HepG2 (cell line): ENCODE data around the gene SPATA25. TPM values are rescaled to one million over a fixed set of nuclear protein-coding genes. Genes with fewer than 3 reads are reported as not detected.

Source experiments
- ARID5B ChIP-seq: IDR thresholded peaks from 2 replicates; pipeline ENCODE4 v1.4.0; 2020; ENCODE audit warnings: mild to moderate bottlenecking, missing genetic modification reagents
- ELF3 ChIP-seq: IDR thresholded peaks from 2 replicates; pipeline ENCODE4 v1.6.1; 2016; ENCODE audit warnings: missing genetic modification reagents, missing compliant biosample characterization
- ERF ChIP-seq: IDR thresholded peaks from 2 replicates; pipeline ENCODE4 v1.6.1; 2018; ENCODE audit warnings: missing biosample characterization, missing genetic modification reagents
- FOXK2 ChIP-seq: fragments of 450-650 bp; IDR thresholded peaks from 2 replicates; pipeline ENCODE4 v1.6.1; 2016
- FOXO1 ChIP-seq: sonication (generic); formaldehyde crosslinking; IDR thresholded peaks from 2 replicates; pipeline ENCODE4 v1.4.0; 2020; ENCODE audit warnings: missing genetic modification reagents
- NR2C2 ChIP-seq: sonication (generic); formaldehyde crosslinking; IDR thresholded peaks from 2 replicates; pipeline ENCODE4 v1.4.0; 2020; ENCODE audit warnings: missing genetic modification reagents, mild to moderate bottlenecking, moderate library complexity, borderline replicate concordance
- PRPF4 ChIP-seq: fragments of 200-400 bp; formaldehyde crosslinking; IDR thresholded peaks from 2 replicates; pipeline ENCODE4 v1.6.1; 2016; ENCODE audit warnings: low read length, low read depth; ENCODE audit not compliant: poor library complexity, severe bottlenecking
- YY1 ChIP-seq: IDR thresholded peaks from 2 replicates; pipeline ENCODE4 v1.6.1; 2011; ENCODE audit warnings: low read length, low read depth, moderate library complexity, mild to moderate bottlenecking; ENCODE audit not compliant: insufficient read depth, insufficient replicate concordance
- ZNF331 ChIP-seq: sonication (generic); formaldehyde crosslinking; IDR thresholded peaks from 2 replicates; pipeline ENCODE4 v1.4.0; 2020; ENCODE audit warnings: missing genetic modification reagents
- ZNF558 ChIP-seq: sonication (generic); formaldehyde crosslinking; IDR thresholded peaks from 2 replicates; pipeline ENCODE4 v1.9.0; 2022; ENCODE audit warnings: mild to moderate bottlenecking, missing genetic modification reagents, borderline replicate concordance
- ZNF629 ChIP-seq: sonication (generic); formaldehyde crosslinking; conservative IDR thresholded peaks from 2 replicates; pipeline ENCODE4 v1.5.0; 2020; ENCODE audit warnings: missing genetic modification reagents
- ZNF775 ChIP-seq: sonication (generic); formaldehyde crosslinking; IDR thresholded peaks from 2 replicates; pipeline ENCODE4 v1.4.0; 2020; ENCODE audit warnings: missing genetic modification reagents, mild to moderate bottlenecking, moderate library complexity, borderline replicate concordance
- polyA plus RNA-seq, 8 experiments: library from polyadenylated mRNA; depleted of rRNA in 3 of 8; stranded (reverse) in 7 of 8; unstranded in 1 of 8; fragments of >200 nt; fragmentation: Illumina TruSeq in 4 of 8; extraction: Trizol in 4 of 8; gene quantifications; 2 replicates each; pipeline versions ENCODE4 v1.2.1 to v1.2.3, GENCODE V29; 2011 to 2016; ENCODE audit warnings: low read depth in 4 of 8, missing spikeins in 1 of 8, mixed read lengths in 1 of 8; ENCODE audit not compliant: insufficient read depth in 1 of 8
- total RNA-seq, 5 experiments: library from RNA; depleted of rRNA; stranded (reverse); fragments of >200 nt; fragmentation: Illumina TruSeq; extraction: Trizol; gene quantifications; 2 replicates each; pipeline ENCODE4 v1.2.3, GENCODE V29; 2016; ENCODE audit warnings: low read depth in 1 of 5
- TF ChIP-seq, protein P1 (sequence below): sonication (generic); formaldehyde crosslinking; IDR thresholded peaks from 2 replicates; pipeline ENCODE4 v1.4.0; 2020; ENCODE audit warnings: missing genetic modification reagents, borderline replicate concordance
- TF ChIP-seq, protein P2 (sequence below): sonication (generic); formaldehyde crosslinking; IDR thresholded peaks from 2 replicates; pipeline ENCODE4 v1.4.0; 2020; ENCODE audit warnings: missing genetic modification reagents, low read depth, mild to moderate bottlenecking, borderline replicate concordance
- TF ChIP-seq, protein P3 (sequence below): sonication (generic); formaldehyde crosslinking; IDR thresholded peaks from 2 replicates; pipeline ENCODE4 v1.4.0; 2020; ENCODE audit warnings: low read depth, mild to moderate bottlenecking, missing genetic modification reagents

Gene SPATA25
- total and polyA plus RNA-seq, 2 of the 13 experiments (the other 11 are each of a cell fraction or from before 2014, with no cell fraction given) = 4.8 to 7.6 TPM

GRCh38 chr20:45919542-45920399 lies 32.3 kb upstream of the SPATA25 start (continued):
- TF ChIP-seq, protein P1, sequence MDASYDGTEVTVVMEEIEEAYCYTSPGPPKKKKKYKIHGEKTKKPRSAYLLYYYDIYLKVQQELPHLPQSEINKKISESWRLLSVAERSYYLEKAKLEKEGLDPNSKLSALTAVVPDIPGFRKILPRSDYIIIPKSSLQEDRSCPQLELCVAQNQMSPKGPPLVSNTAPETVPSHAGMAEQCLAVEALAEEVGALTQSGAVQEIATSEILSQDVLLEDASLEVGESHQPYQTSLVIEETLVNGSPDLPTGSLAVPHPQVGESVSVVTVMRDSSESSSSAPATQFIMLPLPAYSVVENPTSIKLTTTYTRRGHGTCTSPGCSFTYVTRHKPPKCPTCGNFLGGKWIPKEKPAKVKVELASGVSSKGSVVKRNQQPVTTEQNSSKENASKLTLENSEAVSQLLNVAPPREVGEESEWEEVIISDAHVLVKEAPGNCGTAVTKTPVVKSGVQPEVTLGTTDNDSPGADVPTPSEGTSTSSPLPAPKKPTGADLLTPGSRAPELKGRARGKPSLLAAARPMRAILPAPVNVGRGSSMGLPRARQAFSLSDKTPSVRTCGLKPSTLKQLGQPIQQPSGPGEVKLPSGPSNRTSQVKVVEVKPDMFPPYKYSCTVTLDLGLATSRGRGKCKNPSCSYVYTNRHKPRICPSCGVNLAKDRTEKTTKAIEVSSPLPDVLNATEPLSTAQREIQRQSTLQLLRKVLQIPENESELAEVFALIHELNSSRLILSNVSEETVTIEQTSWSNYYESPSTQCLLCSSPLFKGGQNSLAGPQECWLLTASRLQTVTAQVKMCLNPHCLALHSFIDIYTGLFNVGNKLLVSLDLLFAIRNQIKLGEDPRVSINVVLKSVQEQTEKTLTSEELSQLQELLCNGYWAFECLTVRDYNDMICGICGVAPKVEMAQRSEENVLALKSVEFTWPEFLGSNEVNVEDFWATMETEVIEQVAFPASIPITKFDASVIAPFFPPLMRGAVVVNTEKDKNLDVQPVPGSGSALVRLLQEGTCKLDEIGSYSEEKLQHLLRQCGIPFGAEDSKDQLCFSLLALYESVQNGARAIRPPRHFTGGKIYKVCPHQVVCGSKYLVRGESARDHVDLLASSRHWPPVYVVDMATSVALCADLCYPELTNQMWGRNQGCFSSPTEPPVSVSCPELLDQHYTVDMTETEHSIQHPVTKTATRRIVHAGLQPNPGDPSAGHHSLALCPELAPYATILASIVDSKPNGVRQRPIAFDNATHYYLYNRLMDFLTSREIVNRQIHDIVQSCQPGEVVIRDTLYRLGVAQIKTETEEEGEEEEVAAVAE = no peak
- TF ChIP-seq ZNF629 (CRISPR knock-in tag) (peak; percentile 96), YY1 (peak; percentile 17), ZNF558 (CRISPR knock-in tag) (no peak), ERF (CRISPR knock-in tag) (no peak), PRPF4 (no peak), FOXO1 (CRISPR knock-in tag) (peak; percentile 87; the same call in 1 of the 2 replicates), ZNF331 (CRISPR knock-in tag) (0 out of 2 replicates have a peak, but pooled peaks have one; percentile 18), NR2C2 (no peak), FOXK2 (peak; percentile 70), ARID5B (CRISPR knock-in tag) (peak; percentile 59; the same call in 1 of the 2 replicates), ELF3 (CRISPR knock-in tag) (peak; percentile 97), ZNF775 (no peak)
- TF ChIP-seq, protein P2, sequence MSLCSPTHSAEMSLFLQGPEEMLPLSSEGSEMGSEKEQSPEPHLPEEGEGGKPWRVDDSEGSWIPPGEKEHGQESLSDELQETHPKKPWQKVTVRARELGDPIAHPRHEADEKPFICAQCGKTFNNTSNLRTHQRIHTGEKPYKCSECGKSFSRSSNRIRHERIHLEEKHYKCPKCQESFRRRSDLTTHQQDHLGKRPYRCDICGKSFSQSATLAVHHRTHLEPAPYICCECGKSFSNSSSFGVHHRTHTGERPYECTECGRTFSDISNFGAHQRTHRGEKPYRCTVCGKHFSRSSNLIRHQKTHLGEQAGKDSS = no peak
- TF ChIP-seq, protein P3, sequence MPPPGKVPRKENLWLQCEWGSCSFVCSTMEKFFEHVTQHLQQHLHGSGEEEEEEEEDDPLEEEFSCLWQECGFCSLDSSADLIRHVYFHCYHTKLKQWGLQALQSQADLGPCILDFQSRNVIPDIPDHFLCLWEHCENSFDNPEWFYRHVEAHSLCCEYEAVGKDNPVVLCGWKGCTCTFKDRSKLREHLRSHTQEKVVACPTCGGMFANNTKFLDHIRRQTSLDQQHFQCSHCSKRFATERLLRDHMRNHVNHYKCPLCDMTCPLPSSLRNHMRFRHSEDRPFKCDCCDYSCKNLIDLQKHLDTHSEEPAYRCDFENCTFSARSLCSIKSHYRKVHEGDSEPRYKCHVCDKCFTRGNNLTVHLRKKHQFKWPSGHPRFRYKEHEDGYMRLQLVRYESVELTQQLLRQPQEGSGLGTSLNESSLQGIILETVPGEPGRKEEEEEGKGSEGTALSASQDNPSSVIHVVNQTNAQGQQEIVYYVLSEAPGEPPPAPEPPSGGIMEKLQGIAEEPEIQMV (CRISPR knock-in tag) = no peak
